Heart right ventricle (tissue), 16 donors: Measurements from ENCODE around the gene TH. TPM values are rescaled to one million over a fixed set of nuclear protein-coding genes. Genes with fewer than 3 reads are reported as not detected.

Experiments
- ATAC-seq, 8 donors: fragments of 200-7000 bp; cut with Tn5 transposase; one replicate each; pipeline ENCODE4 v1.9.1; 2020; ENCODE audit warnings: mild to moderate bottlenecking in 8 of 8, moderate library complexity in 8 of 8, moderate number of reproducible peaks in 1 of 8
- DNase-seq, 2 donors: peaks; one replicate each; pipeline ENCODE4 v3.0.0-alpha.2; 2020
- H3K27ac ChIP-seq, 10 donors: fragments of 200-600 bp; sonication (generic) in 2 of 10; one replicate each; pipeline versions ENCODE4 v1.5.0 to v1.8.0; 2020 to 2022; ENCODE audit warnings: mild to moderate bottlenecking in 3 of 10
- H3K27me3 ChIP-seq, 7 donors: fragments of 200-600 bp; one replicate each; pipeline ENCODE4 v1.8.0; 2021 to 2022; ENCODE audit warnings: mild to moderate bottlenecking in 2 of 7
- H3K36me3 ChIP-seq, 9 donors: fragments of 200-600 bp; sonication (generic) in 1 of 9; one replicate each; pipeline versions ENCODE4 v1.5.0 to v1.8.0; 2020 to 2022; ENCODE audit warnings: mild to moderate bottlenecking in 2 of 9
- H3K4me1 ChIP-seq, 9 donors: fragments of 200-600 bp; sonication (generic) in 1 of 9; one replicate each; pipeline versions ENCODE4 v1.5.0 to v1.8.0; 2020 to 2022; ENCODE audit warnings: mild to moderate bottlenecking in 4 of 9
- H3K4me3 ChIP-seq, 10 donors: fragments of 200-600 bp; sonication (generic) in 2 of 10; one replicate each; pipeline versions ENCODE4 v1.5.0 to v1.8.0; 2020 to 2022; ENCODE audit warnings: mild to moderate bottlenecking in 7 of 10, moderate library complexity in 2 of 10
- H3K9me3 ChIP-seq, 11 donors: fragments of 200-600 bp in 10 of 11; sonication (generic) in 2 of 11; one replicate each; pipeline versions ENCODE4 v1.5.0 to v1.8.0; 2013 to 2022; ENCODE audit warnings: mild to moderate bottlenecking in 2 of 11, control low read depth in 1 of 11, moderate library complexity in 1 of 11
- CTCF ChIP-seq, 9 donors: fragments of 200-600 bp; sonication (generic) in 2 of 9; IDR thresholded peaks; one replicate each; pipeline versions ENCODE4 v1.5.0 to v1.8.0; 2021 to 2022; ENCODE audit warnings: antibody characterized with exemption in 9 of 9, mild to moderate bottlenecking in 5 of 9, moderate library complexity in 1 of 9
- WGBS, 2 donors: extraction: QIAGEN DNeasy Blood & Tissue Kit; methylation state at CpG; one replicate each; pipeline ENCODE4 v1.1.7; 2013; ENCODE audit warnings: inconsistent platforms in 1 of 2; 5-methylcytosine and 5-hydroxymethylcytosine counted together
- intact Hi-C, 10 donors: fragments of 100-400 bp; cut with DNase I; formaldehyde crosslinking; loops; one replicate each; pipeline versions ENCODE4 v1.11.1 to v1.14.2; 2022
- polyA plus RNA-seq, 2 donors: library from polyadenylated mRNA; stranded (reverse); fragments of 200-250 nt; gene quantifications; one replicate each; pipeline ENCODE4 v1.2.3, GENCODE V29; 2013
- total RNA-seq, 10 donors: library from RNA; stranded (reverse); fragmentation: NEBNext Ultra II Directional in 3 of 10; extraction: Animal tissue kit (Norgen Biotek cat#: 25700) in 3 of 10; gene quantifications; one replicate each; pipeline versions ENCODE4 v1.2.1 to v1.2.4, GENCODE V29; 2021 to 2023
- donor health status: Arrhythmogenic right ventricular cardiomyopathy.
- donor health status: ischemic (EF 13 %, LVEDD 7.1; RV severe dilation, severe dysfunction).
- donor health status: healthy with polysubstance abuse.
- donor health status: DM: no; HTN: yes; CAD: no.
- donor health status: DM: no; HTN: no; CAD: no.
- donor health status: ischemic (EF 25% LVEDD 6.9; RV normal size, moderate dysfunction).
- donor health status: ischemic (EF 25% LVEDD 5.7; RV mildly dilated, moderate dysfunction).
- donor health status: healthy.
- donor health status: DM: yes; HTN: yes; CAD: no.
- donor health status: Ischemic cardiomyopathy.
- donor health status: ischemic (EF 35%, LVEDD 5.7; RV mildly dilated, moderate dysfunction).
- donor health status: nonischemic (EF 11% LVEDD 7.7; RV severe dilation, severe dysfunction).
- donor health status: DM: yes; HTN: yes; CAD: no.
- donor health status: PGD.
- donor health status: ischemic (EF 29% LVEDD 5.4; RV normal size, mild dysfunction).
- donor health status: nonischemic (EF 23%, LVEDD 6.1; RV moderate dilation, normal function).

The TH gene
- total and polyA plus RNA-seq, 12 donors: 0.14 to 0.15 TPM; not detected in 10

DNA sequence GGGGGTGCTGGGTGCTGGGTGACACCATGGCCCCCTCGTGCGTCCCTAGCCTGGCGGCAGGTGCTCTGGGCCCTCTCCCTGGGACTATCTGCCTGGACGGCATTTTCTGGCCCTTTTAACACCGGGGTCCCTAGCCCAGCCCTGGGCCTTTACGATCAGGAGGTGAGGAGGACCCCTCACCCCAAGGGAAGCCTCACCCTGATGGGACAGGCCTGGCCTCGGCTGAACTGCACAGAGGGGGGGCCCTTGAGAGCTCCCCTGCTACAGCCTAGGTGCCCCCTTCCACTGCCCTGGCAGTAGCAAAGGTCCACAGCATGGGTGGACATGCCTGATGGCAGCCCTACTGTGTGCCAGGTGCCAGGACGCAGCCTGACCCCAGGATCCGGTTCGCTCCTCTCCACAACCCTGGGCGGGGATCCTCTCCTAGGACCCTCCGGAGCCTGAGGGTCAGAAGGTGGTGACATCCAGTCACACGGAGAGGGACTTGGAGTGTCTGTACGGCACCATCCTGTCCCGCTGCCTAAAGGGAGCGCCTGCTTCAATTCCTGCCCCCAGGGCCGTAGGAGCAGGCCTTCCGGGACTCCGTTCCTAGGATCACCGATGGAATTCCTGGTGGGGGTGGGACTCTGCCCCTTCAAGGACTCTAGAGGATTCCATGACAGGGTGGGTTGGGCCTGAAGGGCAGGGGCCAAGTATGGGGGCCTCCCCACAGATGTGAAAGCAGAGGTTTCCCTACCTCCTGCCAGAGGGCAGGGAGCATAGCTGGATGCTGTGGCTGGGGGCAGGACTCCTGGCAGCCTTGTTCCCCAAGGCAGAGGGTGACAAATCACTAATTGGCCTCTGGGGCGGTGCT lies 33.0 kb upstream of the TH start:
- 77% methylated on average over 21 of the region's 21 CpGs for WGBS, 2 donors
- ATAC-seq: no peak
- Histone ChIP-seq H3K9me3 (no peaks in the 10 kb centered on the region), H3K4me3 (no peak overlapping the region), H3K36me3 (no peaks in the 10 kb centered on the region), H3K27me3 (peaks cover 0 to 4% (median 0%) of the 10 kb centered on the region in 7 donors), H3K27ac (no peak overlapping the region), H3K4me1 (no peaks in the 10 kb centered on the region)
- intact Hi-C loops: loop anchor here in 3 of 10 donors (10.0 kb wide), 2 partner anchors 320 to 690 kb away; no protein-coding TSS in a partner anchor
- no peak for TF ChIP-seq CTCF (IDR thresholded peaks at IDR 0.05)
- DNase-seq: no peak

DNA sequence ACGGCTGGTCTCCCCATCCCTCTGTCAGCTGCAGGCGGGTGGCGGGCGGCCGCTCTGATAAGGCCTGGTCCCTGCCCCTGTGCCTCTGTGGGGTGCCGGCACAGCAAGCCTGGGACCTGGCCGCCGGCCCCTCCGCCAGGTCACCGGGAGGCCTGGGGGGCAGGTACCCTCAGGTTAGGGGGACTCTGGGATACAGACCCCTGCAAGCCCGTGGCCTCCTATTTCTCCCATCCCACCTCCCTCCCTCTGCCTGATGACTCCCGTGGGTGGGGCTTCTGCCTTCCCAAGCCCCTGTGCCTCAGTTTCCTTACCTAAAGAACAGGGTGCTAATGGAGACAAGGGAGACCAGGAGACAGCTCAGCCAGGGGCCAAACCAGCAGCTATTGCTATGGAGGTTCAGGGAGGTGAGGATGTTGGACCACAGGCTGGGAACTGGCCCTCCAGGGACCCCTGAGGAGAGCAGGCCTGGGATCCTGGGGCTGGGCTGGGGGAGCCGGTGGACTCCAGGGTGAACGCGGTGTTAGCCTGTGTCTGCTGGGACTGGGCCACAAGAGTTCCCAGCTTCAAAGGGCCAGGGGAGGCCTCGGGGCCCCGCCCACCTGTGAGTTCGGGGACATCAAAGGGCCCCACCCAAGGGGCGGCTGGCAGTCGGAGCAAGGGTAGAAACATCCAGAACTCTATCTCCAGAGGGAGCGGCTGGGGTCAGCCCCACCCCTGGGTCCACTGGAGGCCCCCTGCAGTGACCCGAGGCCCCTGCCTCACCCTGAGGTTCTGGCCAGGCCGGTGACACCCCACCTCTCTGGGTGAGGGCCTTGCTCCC lies 32.0 kb upstream of the TH start:
- Histone ChIP-seq H3K27me3 (peaks cover 0 to 4% (median 0%) of the 10 kb centered on the region in 7 donors), H3K36me3 (no peaks in the 10 kb centered on the region), H3K4me1 (no peaks in the 10 kb centered on the region), H3K4me3 (no peak overlapping the region), H3K27ac (no peak overlapping the region), H3K9me3 (no peaks in the 10 kb centered on the region)
- WGBS, 2 donors: 82 to 87% methylated on average over 23 of the region's 23 CpGs
- no peak for ATAC-seq
- no peak for TF ChIP-seq CTCF (IDR thresholded peaks at IDR 0.05)
- DNase-seq: no peak
- intact Hi-C loops: loop anchor here in 3 of 10 donors (10.0 kb wide), 2 partner anchors 321 to 691 kb away; no protein-coding TSS in a partner anchor

DNA sequence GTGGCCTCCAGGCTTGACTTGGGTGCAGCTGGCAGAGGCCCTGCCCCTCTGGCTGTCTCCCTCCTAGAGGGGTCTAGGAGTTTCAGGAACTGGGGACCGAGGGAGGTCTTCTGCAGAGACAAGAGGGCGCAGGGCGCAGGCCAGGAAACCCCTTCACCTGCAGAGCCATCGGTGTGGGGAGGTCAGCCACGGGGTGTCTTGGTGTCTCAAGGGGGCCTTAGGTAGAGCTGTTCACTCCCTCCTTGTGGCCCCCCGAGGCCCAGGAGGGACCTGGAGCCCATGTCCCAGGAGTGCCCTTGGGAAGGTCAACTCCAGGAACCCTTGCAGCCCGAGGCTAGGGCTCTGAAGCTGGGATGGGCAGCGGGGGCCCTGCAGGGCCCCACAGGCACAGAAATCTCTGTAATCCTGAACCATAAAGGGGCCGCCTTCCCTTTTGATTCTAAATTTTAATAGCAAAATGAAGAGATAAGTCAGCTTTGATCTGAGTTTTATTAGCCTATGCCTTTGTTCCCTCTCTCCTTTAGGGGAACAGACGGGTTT lies 31.4 kb upstream of the TH start:
- no peak for TF ChIP-seq CTCF (IDR thresholded peaks at IDR 0.05)
- 81 to 85% methylated on average over 10 of the region's 10 CpGs for WGBS, 2 donors
- Histone ChIP-seq H3K4me3 (no peak overlapping the region), H3K9me3 (no peaks in the 10 kb centered on the region), H3K36me3 (no peaks in the 10 kb centered on the region), H3K4me1 (no peaks in the 10 kb centered on the region), H3K27me3 (peaks cover 0 to 3% (median 0%) of the 10 kb centered on the region in 7 donors), H3K27ac (no peak overlapping the region)
- no peak for ATAC-seq
- intact Hi-C loops: loop anchor here in 3 of 10 donors (10.0 kb wide), 2 partner anchors 322 to 692 kb away; no protein-coding TSS in a partner anchor
- DNase-seq: no peak
